GM15510 (cell line): ENCODE results near the gene C2CD4D.

Source experiments
- POLR2A ChIP-seq: IDR thresholded peaks from 3 replicates; pipeline ENCODE4 v1.6.1; 2011; ENCODE audit warnings: borderline replicate concordance; ENCODE audit not compliant: insufficient read length; ENCODE audit errors: extremely low read depth

Gene C2CD4D

GRCh38 chr1:151811181-151811580 lies 28.4 kb downstream of the C2CD4D start:
- TF ChIP-seq POLR2A = no peak

- no peak for TF ChIP-seq POLR2A
Observed at GRCh38 chr1:151809985-151810556, 29.5 kb downstream of the C2CD4D start.

GRCh38 chr1:151809290-151809984 lies 30.2 kb downstream of the C2CD4D start:
- TF ChIP-seq POLR2A = no peak

- no peak for TF ChIP-seq POLR2A
Observed at GRCh38 chr1:151807766-151808165, 31.9 kb downstream of the C2CD4D start.

- no peak for TF ChIP-seq POLR2A
Observed at GRCh38 chr1:151807131-151807530, 32.5 kb downstream of the C2CD4D start.

GRCh38 chr1:151806170-151806569 lies 33.5 kb downstream of the C2CD4D start:
- no peak for TF ChIP-seq POLR2A

- no peak for TF ChIP-seq POLR2A
Observed at GRCh38 chr1:151805066-151805820, 34.4 kb downstream of the C2CD4D start, which contains the start of gene LINGO4. Gene LINGO4, minus strand, starts transcription at chr1:151805419. Its CDS starts 2,715 bp downstream, at chr1:151802704.

GRCh38 chr1:151803915-151804314 lies 35.7 kb downstream of the C2CD4D start:
- TF ChIP-seq POLR2A = no peak

- no peak for TF ChIP-seq POLR2A
Observed at GRCh38 chr1:151803164-151803563, 36.5 kb downstream of the C2CD4D start.

- TF ChIP-seq POLR2A = no peak
Observed at GRCh38 chr1:151802372-151802771, 37.2 kb downstream of the C2CD4D start.

- TF ChIP-seq POLR2A = no peak
Observed at GRCh38 chr1:151801846-151802245, 37.8 kb downstream of the C2CD4D start.

- TF ChIP-seq POLR2A = no peak
Observed at GRCh38 chr1:151801310-151801820, 38.3 kb downstream of the C2CD4D start.

- TF ChIP-seq POLR2A = no peak
Observed at GRCh38 chr1:151800830-151801229, 38.8 kb downstream of the C2CD4D start.

GRCh38 chr1:151799179-151800022 lies 40.2 kb downstream of the C2CD4D start:
- no peak for TF ChIP-seq POLR2A
